ENCODE measurements around the gene BLOC1S1.

The BLOC1S1 gene

GRCh38 chr12:55715833-55716581, at the start of gene BLOC1S1:
BLOC1S1 (plus strand) TSS chr12:55716046; CDS start chr12:55716052, 6 bp downstream.
- peak; percentile 98 for DNase-seq

GRCh38 chr12:55666508-55666907, 49.3 kb upstream of the BLOC1S1 start:
- DNase-seq, result no peak

GRCh38 chr12:55670276-55670675, 45.6 kb upstream of the BLOC1S1 start:
- no peak for DNase-seq

- DNase-seq, result no peak
Measured at GRCh38 chr12:55671746-55672145, 44.1 kb upstream of the BLOC1S1 start.

- DNase-seq, result no peak
Measured at GRCh38 chr12:55673638-55674037, 42.2 kb upstream of the BLOC1S1 start.

GRCh38 chr12:55675666-55676065, 40.2 kb upstream of the BLOC1S1 start:
- no peak for DNase-seq

GRCh38 chr12:55676707-55677106, 39.1 kb upstream of the BLOC1S1 start:
- DNase-seq, result no peak

- DNase-seq, result no peak
Measured at GRCh38 chr12:55679691-55680090, 36.2 kb upstream of the BLOC1S1 start.

GRCh38 chr12:55681142-55682077, 34.4 kb upstream of the BLOC1S1 start:
- DNase-seq, result peak in 1 of 2 experiments; percentile 7

GRCh38 chr12:55682087-55682796, 33.6 kb upstream of the BLOC1S1 start:
- no peak for DNase-seq

GRCh38 chr12:55683676-55684075, 32.2 kb upstream of the BLOC1S1 start:
- DNase-seq, result no peak

- no peak for DNase-seq
Measured at GRCh38 chr12:55684761-55685370, 31.0 kb upstream of the BLOC1S1 start.

- no peak for DNase-seq
Measured at GRCh38 chr12:55685671-55686070, 30.2 kb upstream of the BLOC1S1 start.

GRCh38 chr12:55686366-55687010, 29.4 kb upstream of the BLOC1S1 start:
- no peak for DNase-seq

- peak; percentile 34 to 45 for DNase-seq
Measured at GRCh38 chr12:55687746-55688145, 28.1 kb upstream of the BLOC1S1 start.

- DNase-seq, result no peak
Measured at GRCh38 chr12:55688716-55689655, 26.9 kb upstream of the BLOC1S1 start.

GRCh38 chr12:55692631-55693322, 23.1 kb upstream of the BLOC1S1 start:
- DNase-seq, result no peak

- no peak for DNase-seq
Measured at GRCh38 chr12:55693323-55694187, 22.3 kb upstream of the BLOC1S1 start.

GRCh38 chr12:55694188-55694515, 21.7 kb upstream of the BLOC1S1 start:
- DNase-seq, result no peak

- no peak for DNase-seq
Measured at GRCh38 chr12:55694651-55695050, 21.2 kb upstream of the BLOC1S1 start.

Data from activated CD4-positive, alpha-beta T cell treated with anti-CD3 and anti-CD28 coated beads, Interleukin-2, amount 50 U/mL, for 48 hours (primary cell).